GM12878 (cell line): ENCODE data around the gene PSMD8.

Experiments
- CREM ChIP-seq: IDR thresholded peaks from 2 replicates; pipeline ENCODE4 v1.6.1; 2014; ENCODE audit warnings: antibody characterized with exemption, low read depth
- RFX5 ChIP-seq: IDR thresholded peaks from 2 replicates; pipeline ENCODE4 v1.6.1; 2011; ENCODE audit warnings: low read depth, low read length, improper control_type of control experiment
- SMC3 ChIP-seq: IDR thresholded peaks from 2 replicates; pipeline ENCODE4 v1.6.1; 2011; ENCODE audit warnings: low read length, improper control_type of control experiment, borderline replicate concordance
- SPI1 ChIP-seq: IDR thresholded peaks from 2 replicates; pipeline ENCODE4 v1.6.1; 2011; ENCODE audit warnings: low read depth, mild to moderate bottlenecking, low read length, moderate library complexity, borderline replicate concordance; ENCODE audit not compliant: insufficient read depth
- TF ChIP-seq, protein P1 (sequence below): fragments of 150-350 bp; IDR thresholded peaks from 2 replicates; pipeline ENCODE4 v1.6.1; 2014; ENCODE audit warnings: mild to moderate bottlenecking, low read depth, low read length
- TF ChIP-seq, protein P2 (sequence below): IDR thresholded peaks from 2 replicates; pipeline ENCODE4 v1.6.1; 2012; ENCODE audit warnings: low read depth, low read length, improper control_type of control experiment
- TF ChIP-seq, protein P3 (sequence below): IDR thresholded peaks from 2 replicates; pipeline ENCODE4 v1.6.1; 2012; ENCODE audit warnings: mild to moderate bottlenecking, low read depth, low read length

DNA sequence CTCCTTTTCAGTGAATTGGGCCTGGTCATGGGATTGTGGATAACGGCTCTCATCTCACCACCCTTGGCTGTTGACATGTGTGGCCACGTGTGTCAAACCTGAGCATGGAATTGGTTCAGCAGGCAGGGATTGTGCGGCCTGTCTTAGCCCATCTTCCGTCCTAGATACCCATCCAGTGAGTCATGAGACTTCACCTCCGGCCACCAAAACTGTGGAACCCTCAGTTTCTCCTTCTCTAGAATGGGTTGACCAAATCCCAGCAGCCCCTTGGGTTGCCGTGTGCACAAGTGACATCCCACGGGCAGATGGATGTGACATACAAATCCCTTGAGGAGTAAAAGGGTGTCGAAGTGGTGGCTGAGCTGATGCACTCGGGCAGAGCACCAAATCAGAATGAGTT, 6.8 kb downstream of the PSMD8 start:
- TF ChIP-seq SPI1 (no peak), CREM (no peak), SMC3 (no peak), RFX5 (no peak)
- TF ChIP-seq, protein P1, sequence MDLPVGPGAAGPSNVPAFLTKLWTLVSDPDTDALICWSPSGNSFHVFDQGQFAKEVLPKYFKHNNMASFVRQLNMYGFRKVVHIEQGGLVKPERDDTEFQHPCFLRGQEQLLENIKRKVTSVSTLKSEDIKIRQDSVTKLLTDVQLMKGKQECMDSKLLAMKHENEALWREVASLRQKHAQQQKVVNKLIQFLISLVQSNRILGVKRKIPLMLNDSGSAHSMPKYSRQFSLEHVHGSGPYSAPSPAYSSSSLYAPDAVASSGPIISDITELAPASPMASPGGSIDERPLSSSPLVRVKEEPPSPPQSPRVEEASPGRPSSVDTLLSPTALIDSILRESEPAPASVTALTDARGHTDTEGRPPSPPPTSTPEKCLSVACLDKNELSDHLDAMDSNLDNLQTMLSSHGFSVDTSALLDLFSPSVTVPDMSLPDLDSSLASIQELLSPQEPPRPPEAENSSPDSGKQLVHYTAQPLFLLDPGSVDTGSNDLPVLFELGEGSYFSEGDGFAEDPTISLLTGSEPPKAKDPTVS: no peak
- TF ChIP-seq, protein P2, sequence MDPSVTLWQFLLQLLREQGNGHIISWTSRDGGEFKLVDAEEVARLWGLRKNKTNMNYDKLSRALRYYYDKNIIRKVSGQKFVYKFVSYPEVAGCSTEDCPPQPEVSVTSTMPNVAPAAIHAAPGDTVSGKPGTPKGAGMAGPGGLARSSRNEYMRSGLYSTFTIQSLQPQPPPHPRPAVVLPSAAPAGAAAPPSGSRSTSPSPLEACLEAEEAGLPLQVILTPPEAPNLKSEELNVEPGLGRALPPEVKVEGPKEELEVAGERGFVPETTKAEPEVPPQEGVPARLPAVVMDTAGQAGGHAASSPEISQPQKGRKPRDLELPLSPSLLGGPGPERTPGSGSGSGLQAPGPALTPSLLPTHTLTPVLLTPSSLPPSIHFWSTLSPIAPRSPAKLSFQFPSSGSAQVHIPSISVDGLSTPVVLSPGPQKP: no peak
- TF ChIP-seq, protein P3, sequence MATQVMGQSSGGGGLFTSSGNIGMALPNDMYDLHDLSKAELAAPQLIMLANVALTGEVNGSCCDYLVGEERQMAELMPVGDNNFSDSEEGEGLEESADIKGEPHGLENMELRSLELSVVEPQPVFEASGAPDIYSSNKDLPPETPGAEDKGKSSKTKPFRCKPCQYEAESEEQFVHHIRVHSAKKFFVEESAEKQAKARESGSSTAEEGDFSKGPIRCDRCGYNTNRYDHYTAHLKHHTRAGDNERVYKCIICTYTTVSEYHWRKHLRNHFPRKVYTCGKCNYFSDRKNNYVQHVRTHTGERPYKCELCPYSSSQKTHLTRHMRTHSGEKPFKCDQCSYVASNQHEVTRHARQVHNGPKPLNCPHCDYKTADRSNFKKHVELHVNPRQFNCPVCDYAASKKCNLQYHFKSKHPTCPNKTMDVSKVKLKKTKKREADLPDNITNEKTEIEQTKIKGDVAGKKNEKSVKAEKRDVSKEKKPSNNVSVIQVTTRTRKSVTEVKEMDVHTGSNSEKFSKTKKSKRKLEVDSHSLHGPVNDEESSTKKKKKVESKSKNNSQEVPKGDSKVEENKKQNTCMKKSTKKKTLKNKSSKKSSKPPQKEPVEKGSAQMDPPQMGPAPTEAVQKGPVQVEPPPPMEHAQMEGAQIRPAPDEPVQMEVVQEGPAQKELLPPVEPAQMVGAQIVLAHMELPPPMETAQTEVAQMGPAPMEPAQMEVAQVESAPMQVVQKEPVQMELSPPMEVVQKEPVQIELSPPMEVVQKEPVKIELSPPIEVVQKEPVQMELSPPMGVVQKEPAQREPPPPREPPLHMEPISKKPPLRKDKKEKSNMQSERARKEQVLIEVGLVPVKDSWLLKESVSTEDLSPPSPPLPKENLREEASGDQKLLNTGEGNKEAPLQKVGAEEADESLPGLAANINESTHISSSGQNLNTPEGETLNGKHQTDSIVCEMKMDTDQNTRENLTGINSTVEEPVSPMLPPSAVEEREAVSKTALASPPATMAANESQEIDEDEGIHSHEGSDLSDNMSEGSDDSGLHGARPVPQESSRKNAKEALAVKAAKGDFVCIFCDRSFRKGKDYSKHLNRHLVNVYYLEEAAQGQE: no peak
